Subcutaneous adipose tissue (tissue), 4 donors: ENCODE measurements around the gene VPS37D. TPM values are rescaled to one million over a fixed set of nuclear protein-coding genes. Genes with fewer than 3 reads are reported as not detected.

Experiments used
- total RNA-seq, 4 donors: library from RNA; depleted of rRNA; stranded (reverse); fragments of >200 nt; gene quantifications; one replicate each; pipeline ENCODE4 v1.1.0, GENCODE V29; 2016
- TF ChIP-seq, protein P1 (sequence below): fragments of 450-650 bp; IDR thresholded peaks from one replicate; pipeline ENCODE4 v1.5.1; 2016; ENCODE audit warnings: low read depth, mild to moderate bottlenecking, control low read depth, antibody characterized with exemption, moderate library complexity

VPS37D gene
- total RNA-seq, 4 donors from 2014 or later, result 2.6 to 3.7 (median 3.3) TPM; not detected in 1

DNA sequence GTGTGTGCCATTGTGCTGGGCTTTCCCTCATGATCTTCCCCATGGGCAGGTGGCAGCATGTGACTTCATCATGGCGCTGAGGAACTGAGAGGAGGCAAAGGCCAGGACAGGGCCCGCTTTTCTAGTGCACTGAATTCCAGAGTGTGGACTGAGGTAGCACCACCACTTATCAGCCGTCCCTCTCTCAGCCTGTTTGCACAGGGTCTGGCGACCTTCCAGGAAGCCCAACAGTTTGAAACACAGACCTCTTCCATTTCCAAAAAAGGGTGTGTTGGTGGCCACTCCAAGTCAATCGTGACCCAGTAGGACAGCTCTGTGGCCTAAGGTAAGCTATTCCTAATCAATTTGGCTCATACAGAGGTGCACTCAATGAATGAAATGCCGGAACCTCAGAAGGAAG lies 11.2 kb downstream of the VPS37D start:
- TF ChIP-seq, protein P1, sequence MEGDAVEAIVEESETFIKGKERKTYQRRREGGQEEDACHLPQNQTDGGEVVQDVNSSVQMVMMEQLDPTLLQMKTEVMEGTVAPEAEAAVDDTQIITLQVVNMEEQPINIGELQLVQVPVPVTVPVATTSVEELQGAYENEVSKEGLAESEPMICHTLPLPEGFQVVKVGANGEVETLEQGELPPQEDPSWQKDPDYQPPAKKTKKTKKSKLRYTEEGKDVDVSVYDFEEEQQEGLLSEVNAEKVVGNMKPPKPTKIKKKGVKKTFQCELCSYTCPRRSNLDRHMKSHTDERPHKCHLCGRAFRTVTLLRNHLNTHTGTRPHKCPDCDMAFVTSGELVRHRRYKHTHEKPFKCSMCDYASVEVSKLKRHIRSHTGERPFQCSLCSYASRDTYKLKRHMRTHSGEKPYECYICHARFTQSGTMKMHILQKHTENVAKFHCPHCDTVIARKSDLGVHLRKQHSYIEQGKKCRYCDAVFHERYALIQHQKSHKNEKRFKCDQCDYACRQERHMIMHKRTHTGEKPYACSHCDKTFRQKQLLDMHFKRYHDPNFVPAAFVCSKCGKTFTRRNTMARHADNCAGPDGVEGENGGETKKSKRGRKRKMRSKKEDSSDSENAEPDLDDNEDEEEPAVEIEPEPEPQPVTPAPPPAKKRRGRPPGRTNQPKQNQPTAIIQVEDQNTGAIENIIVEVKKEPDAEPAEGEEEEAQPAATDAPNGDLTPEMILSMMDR, result no peak

DNA sequence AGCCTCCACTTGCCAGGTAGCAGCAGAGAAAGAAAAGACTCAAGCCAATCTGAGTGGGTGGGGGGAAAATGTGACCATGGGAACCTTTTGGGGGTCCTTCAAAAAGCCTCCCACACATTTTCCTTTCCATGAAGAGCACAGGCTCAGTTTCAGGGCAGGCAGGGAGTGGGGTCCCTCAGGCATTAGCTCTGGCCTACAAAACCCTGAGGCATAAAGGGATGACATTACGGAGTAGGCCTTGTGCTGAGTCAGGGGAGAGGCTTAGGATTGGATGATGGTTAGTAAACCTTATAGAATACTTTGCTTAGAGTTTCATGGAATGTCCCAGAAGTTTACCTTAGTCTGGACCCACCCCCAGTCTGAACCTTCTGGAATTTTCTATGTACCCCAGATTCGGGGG lies 12.1 kb downstream of the VPS37D start:
- TF ChIP-seq, protein P1, result no peak

DNA sequence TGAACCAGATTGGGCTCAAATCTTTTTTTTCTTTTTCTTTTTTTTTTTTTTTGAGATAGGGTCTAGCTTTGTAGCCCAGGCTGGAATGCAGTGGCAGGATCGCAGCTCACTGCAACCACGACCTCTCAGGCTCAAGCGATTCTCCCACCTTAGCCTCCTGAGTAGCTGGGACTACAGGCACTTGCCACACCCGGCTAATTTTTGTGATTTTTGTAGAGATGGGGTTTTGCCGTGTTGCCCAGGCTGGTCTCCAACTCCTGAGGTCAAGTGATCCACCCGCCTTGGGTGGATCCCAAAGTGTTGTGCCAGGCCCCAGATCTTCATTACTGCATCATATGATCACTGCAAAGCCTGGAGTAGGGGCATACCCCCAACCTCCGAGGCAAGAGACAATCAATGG lies 12.9 kb downstream of the VPS37D start:
- TF ChIP-seq, protein P1, result no peak

DNA sequence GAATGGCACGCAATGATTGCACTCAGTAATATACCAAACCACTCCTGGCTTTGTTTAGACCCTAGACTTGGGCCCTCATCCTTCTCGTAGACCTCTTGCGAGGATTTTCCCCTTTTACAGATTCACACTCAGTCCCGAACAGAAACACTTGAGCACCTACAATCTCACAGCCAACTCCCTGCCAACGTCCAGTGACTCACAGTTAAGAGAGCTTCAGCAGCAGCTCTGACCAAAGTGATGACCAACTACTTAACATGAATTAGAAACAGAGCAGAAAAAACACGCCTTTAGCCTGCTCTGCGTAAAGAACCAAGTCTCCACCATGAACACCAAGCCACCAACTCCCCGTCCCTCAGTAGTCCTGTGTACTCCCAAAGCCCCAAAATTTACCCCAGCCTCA lies 13.4 kb downstream of the VPS37D start:
- TF ChIP-seq, protein P1, result no peak

DNA sequence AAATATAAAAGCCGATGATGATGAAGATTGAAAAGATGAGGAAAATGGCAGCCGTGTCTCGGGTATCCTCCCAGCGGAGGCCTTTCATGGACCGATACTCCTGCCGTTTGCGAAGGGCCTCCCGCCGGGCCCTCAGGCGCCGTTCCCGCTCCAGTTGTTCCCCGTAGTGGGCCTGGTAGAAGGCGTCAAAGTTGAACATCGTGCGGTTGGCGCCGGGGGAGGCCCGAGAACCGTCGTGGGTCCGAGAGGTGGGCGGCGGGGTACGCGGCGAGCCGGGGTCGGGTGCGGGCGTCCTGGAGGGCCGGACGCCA lies 15.1 kb downstream of the VPS37D start:
- TF ChIP-seq, protein P1, result no peak

DNA sequence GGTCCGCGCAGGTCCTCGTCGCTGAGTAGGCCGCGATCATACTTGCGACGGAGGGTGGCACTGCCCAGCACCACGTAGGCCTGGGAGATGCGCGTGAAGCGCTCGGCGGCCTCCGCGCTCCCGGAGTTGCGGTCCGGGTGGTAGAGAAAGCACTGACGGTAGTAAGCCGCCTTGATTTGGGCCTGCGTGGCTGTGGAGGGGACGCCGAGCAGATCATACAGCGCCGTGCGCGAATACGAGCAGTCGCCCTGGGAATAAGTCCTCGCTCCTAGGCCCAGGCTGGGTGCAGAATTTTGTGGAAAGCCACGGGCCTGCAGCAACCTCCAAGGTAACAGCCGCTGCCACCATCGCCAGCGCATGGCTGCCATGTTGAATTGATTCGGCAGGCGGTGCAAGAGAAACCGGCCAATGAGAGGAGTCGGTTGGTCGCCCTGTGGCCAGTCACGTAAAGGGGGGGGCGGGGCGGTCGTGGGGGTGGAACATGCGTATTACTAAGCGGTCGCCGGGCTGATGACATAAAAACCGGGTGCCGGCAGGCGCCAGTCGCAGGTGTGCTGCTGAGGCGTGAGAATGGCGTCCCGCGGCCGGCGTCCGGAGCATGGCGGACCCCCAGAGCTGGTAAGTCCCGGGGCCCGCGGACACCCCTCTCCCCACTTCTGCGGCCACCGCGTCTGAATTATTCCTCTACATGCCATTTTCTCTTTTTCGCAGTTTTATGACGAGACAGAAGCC lies 15.6 kb downstream of the VPS37D start, which contains the start of the genes BUD23 and DNAJC30:
BUD23 (plus strand) TSS at position 542 of the 732 bp plus-strand sequence; CDS start at position 571, 29 bp downstream.
DNAJC30 (minus strand) TSS at position 398 of the 732 bp plus-strand sequence; CDS start at position 368, 30 bp downstream.
- TF ChIP-seq, protein P1, result no peak

DNA sequence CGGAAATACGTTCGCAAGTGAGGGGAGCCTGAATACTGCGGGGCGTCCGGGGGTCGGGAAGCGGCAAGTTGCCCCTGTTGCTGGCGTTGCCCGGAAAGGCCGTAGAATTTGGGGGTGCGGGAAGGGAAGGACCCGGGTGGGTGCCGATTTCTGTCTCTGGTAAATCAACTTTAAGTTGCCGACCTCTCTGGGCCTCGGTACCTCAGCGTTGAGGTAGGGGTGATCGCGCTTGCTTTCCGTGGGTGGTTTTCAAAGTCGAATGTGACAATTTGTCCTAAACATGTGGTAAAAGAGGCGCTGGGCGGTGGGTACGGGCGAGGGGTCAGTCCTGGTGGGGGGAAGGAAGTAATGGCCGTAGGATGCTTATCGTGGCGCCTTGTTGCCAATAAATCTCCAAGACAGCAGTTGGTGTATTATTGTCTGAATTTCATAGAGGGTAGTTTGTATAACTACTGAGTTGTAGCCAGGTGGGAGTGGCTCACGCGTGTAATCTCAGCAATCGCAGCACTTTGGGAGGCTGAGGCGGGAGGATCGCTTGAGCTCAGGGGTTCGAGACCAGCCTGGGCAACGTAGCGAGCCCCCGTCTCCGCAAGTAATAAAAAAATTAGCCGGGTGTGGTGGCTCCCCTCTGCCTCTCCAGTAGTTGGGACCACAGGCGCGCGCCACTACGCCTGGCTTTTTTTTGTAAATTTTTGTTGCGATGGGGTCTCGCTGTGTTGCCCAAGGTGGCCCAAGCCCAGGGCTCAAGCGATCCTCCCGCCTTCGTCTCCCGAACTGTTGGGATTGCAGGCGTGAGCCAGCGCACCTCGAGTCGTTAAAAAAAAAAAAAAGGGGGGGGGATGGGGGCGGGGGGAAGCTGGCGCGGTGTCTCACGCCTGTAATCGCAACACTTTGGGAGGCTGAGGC lies 16.4 kb downstream of the VPS37D start:
- TF ChIP-seq, protein P1, result no peak
